GM18873 (cell line): Measurements from ENCODE around the gene ALDH3A2.

Experiments used
- ATAC-seq: cut with Tn5 transposase; IDR thresholded peaks from one replicate; pipeline ENCODE4 v1.9.1; 2021; ENCODE audit warnings: mild to moderate bottlenecking, moderate library complexity, moderate number of reproducible peaks; ENCODE audit not compliant: unreplicated experiment, low FRiP score

ALDH3A2 gene

GRCh38 chr17:19713462-19713861, 64.9 kb downstream of the ALDH3A2 start:
- no peak for ATAC-seq

DNA sequence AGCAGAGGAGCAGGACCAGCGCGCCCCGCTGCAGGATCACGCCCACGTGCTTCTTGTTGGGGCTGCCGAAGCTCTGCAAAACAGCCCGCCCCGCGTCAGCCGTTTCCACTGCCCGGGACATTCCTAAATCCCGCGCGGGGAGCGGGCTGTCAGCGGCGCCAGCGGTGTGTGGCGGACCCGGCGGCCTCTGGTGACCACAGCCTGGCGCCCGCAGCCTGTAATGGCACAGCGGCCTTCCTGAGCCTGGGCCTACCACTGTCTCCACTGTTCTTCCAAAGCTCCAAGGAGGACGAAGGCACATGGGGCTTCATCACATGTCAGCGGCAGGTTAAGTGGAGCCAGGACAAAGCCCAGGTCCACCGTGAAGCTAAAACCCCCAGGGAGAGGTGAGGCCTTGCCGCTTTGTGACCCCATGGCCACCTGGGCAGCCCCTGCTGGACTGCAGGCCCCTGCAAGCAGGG, 65.4 kb downstream of the ALDH3A2 start:
- no peak for ATAC-seq

DNA sequence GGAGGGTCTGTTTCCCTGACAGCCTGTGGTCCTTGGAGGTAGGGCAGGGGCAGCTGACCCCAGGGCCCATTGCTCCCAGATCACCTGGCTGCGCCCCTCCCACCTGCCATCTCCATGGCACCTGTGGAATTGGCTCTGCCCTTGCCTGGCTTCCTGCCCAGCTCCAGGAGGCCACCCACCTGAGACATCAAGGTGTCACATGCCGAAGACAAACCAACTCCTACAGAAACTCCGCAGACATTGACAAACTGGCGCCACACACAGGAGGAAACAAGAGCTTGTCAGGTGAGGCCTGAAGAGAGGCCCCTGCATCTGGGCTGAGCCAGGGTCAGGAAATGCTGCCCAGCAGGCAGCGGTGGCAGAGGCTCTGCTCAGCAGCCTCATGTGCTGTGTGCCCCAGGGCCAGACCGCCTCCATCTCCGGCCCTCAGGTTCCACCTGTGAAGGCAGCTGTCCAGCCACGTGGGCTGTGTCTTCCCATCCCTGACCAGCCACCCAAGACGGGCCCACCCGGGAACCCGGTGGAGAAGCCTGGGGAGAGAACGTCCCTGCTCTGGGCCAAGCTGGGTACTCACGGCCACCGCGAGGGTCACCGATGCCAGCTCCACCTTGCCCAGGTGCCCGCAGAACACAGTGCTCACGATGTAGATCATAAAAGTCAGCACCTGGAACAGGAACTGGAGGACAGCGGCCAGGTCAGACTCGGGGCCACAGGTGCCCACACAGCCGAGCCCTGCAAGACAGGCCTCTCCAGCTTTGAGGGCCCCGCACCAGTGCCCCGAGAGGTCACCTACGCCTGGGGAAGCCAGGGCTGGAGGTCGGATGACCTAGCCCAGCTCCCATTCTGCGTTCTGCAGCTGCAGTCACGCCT, 66.2 kb downstream of the ALDH3A2 start:
- no peak for ATAC-seq

DNA sequence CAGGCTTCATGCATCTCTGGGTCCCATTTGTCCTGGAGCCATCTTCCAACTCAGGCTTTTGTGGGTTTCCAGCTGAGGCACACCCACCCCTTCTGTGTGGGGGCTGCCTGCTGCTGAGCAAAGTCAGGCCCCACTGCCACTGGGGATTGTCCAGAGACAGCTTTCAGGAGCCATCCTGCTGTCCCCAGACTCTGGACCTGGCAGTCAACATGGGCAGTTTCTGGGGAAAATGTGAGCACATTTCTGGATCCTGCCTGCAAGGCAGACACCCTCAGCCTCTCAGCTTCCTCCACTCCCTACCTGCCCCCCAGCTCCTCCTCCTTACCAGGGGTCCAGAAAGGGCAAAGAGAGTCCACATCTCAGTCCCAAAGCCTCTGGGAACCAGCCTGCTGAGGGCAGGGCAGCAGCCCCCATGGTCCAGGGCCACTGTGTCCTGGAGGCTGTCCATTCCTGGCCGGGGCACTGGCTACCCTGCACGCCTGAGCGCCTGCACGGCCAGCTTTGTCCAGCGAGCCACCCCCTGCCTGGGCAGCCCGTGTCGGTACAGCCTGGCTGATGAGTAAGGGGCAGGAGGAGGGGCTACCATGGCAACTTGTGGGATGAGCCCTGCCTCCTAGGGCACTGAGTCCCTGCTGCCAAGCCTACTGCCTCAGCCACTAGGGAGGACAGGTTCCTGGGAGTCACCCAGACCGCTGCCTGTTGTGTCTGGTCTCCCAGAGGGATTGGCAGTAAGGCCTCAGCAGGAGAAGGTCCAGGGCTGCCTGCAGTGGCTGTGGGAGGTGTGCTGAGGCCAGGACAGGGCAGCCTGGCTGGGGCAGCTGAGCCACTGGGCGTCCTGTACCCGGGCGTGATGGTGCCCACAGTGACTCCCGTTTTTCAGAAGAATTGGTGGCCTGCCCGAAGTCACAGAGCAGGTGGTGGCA, 67.8 kb downstream of the ALDH3A2 start, which contains the start of gene SLC47A2:
Gene SLC47A2, minus strand, starts transcription at position 477 of the 923 bp plus-strand sequence. Its CDS starts 29 bp downstream, at position 448.
- ATAC-seq, result no peak

DNA sequence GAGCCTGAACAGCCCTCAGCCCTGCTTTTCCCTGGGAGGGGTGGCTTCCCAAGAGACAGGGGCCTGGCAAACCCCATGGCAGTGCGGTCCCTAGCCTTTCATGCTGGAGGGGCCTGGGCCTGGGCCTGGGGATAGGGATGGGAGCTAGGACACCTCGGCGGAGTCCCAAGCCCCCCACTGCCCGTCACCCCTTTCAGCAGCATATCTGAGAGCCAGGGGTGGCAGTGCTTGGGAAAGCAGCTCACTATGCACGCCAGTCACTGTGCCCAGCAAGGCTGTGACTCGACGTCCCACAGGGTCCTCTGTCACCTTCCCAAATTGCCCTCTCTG, 68.4 kb downstream of the ALDH3A2 start:
- ATAC-seq, result no peak

GRCh38 chr17:19717411-19717908, 68.9 kb downstream of the ALDH3A2 start:
- ATAC-seq, result no peak

- no peak for ATAC-seq
Measured at GRCh38 chr17:19718041-19718612, 69.6 kb downstream of the ALDH3A2 start.

DNA sequence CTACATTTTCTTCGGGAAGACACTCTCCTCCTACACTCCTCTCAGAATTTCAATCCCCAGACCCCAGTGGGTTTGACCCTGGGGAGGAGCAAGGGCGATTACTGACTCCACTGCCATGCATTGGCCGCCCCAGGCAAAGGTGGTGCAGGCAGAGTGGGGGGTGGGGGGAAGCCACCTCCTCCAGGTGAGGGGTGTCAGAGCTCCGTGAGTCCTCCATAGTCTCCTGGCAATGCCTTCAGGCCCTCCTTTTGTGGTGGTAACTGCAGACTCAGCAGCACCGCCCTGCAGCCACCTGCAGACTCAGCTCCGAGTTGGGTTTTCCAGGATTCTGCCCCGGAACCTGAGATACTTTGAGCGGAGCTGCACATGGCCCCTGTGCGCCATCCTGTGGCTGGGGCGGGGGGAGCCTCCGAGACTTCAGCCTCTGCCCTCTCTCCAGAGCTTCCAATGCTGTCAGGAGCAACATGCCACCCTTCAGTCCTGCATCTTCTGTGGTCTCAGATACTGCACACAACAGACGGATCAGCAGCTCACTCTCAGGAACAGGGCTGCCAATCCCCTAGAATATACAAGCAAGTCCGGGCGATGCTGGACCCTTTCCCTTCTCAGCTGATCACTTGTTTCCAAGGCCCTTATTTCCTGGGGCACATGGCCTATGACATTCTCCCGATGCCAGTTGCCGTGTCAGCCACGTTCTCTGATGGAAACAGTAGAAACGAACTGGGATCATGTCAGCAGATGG, 70.2 kb downstream of the ALDH3A2 start:
- no peak for ATAC-seq

DNA sequence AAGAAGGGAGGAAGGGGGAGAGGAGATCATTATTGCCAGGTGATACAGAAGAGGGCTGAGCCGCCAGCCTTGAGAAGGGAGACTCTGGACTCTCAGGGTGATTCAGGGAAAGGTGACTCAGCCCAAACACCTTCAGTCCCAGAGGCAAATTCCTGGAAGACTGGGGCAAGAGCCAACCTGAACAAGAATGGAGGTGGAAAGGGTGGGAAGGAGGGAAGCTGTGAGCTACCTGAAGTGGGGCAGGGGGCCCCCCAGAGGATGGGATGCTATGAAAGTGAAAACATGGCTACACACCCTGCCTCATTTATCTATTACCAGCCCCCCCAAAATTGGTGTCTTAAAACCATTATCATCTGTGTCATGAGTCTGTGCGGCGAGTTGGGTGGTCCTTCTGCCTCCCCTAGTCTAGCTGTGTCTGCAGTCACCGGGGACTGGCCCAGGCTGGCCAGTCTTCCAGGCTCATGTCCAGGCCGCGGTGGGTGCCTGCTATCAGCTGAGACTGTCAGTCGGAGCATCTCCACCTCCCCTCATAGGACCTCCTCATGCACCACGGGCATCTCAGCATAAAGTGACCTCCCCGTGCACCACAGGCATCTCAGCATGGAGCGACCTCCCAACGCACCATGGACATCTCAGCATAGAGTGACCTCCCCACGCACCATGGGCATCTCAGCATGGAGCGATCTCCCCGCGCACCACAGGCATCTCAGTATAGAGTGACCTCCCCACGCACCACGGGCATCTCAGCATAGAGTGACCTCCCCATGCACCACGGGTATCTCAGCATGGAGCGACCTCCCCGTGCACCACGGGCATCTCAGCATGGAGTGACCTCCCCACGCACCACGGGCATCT, 71.0 kb downstream of the ALDH3A2 start:
- no peak for ATAC-seq

- ATAC-seq, result no peak
Measured at GRCh38 chr17:19720210-19720475, 71.6 kb downstream of the ALDH3A2 start.

DNA sequence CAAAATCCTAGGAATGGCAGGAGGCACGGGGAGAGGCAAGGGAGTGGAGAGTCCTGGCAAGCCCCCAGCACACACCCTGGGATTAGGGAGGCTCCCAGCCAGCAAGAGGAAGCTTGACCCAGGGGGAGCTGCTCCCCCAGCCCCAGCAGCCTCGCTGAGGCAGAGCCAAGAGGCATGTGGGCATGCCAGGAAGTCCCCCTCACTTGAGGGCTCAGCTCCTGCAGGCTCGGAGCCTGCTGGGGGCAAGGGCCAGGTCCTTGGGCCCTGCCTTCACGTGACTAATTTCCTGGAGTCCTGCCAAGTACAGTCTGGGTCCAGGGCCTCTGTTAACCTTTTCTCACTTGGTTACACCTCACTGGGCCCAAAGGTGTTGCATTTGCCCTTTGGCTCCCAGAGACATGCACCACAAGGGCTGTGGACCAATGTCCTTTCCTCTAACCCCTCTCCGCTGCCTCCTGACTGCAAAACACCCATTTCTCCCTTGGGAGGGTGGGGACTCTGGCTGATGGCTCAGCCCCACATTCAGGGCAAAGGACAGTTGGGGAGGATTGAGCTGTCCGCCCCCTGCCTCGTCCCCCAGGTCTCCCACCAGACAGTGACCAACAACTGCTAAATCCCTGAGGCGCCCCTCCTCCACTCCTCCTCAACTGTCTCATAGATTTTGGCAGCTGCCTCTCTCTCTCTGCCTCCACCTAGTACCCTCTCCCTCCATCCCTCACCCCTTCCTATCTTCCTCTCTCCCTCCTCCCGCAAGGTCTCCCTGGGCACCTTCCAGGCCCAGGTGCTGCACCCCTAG, 72.3 kb downstream of the ALDH3A2 start:
- ATAC-seq, result no peak

DNA sequence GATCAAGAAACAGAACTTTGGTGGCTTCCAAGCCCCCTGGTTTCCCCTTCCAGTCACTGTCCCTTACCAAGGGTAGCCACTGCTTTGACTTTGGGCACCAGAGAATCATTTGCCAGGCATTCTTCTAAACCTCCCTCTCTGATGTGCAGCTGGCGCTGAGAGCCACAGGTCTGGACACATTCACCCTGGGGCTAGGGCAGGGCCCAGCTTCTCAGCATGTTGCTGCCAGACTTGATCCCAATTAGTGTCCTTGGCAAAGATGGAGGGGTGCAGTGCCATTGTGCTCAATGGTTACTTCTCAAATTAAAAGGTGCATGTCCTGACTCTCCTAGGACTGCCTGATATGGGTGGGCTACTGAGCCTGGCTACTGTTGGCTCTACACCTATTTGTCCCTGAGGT, 75.4 kb downstream of the ALDH3A2 start:
- no peak for ATAC-seq

DNA sequence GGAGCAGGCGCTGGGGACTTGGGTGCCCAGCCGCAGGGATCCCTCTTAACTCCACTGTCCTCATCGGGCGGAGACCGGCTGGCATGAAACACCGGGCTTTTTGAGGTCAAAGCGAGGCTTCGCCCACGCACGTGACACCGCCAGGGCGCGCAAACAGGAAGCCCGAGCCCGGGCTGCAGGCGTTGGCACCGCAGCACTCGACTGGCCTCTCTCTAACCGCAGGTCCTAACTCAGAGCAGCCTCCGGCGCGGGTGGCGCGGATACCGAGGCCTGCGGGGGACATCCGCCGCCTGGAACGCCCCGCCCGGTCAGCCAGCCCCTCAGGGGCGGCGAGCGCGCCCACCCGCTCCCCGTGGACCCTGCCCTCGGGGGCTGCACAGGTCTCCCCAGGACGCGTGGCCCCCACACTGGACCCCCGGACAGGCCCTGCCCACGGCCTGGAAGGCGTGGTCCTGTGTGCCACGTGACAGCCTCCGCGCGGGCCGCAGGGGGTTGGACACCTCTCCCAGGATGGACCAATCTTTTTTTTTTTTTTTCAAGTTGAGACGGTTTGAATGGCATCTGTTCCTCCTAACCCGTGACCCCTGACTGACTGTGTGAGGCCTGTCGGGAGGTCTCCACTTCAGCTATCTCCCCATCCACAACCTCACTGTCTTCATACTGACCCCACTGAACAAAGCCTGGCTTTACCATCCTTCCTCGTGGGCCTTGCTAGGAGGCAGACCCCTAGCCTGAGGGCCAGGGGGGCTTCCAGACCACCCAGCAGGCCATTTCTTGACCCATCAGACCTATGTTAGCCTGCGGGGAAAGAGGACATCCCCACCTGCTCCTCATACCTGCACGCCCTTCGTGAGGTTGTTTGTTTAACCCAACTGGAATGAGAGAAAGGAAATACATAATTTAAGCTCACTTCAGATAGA, 76.2 kb downstream of the ALDH3A2 start:
- ATAC-seq, result no peak

DNA sequence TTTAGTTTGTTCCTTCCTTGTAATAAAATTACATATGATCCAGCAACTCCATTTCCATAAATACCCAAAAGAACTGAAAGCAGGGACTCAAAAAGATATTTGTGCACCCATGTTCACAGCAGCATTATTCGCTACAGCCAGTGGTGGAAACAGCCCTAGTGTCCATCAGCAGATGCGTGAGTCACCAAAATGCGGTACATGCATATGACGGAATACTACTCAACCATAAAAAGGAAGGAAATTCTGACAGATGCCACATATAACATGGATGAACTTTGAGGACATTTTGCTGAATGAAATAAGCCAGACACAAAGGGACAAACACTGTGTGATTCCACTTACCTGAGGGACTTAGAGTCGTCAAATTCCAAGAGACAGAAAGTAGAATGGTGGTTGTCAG, 76.9 kb downstream of the ALDH3A2 start:
- ATAC-seq, result no peak

DNA sequence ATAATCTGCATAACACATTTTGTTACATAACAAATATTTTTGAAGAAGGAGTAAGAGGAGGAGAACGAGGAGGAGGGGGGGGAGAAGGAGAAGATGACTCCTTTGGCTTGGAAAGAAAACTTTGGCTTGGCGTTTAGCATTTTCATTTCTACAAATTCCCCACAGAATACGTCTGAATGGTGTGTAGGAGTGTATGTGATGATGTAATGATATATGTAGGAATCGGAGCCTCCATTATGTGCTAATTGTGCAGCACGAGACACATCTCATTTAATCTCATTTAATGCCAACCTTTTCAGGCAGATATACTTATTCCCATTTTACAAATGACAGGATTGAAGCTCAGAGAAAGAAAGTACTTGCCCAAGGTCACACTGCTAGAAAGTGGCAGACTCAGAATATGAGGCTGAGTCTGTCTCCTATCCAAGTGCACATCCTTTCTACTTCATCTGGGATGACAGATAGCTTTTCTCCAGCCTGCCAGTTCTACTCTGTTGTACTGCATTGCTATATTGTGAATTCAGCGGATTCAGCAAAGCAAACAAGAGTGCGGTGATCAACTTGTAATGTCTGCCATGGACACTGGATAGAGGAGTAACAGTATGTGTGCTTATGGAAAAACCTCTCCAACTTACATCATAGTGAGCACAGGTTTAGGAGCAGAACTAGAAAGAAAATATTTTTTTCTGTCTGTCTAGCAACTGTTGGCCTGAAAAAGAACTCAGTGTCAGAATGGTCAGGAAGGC, 78.3 kb downstream of the ALDH3A2 start:
- ATAC-seq, result no peak
